Chondrocyte (in vitro differentiated cells): ENCODE results near the gene COPS4. TPM values are rescaled to one million over a fixed set of nuclear protein-coding genes. Genes with fewer than 3 reads are reported as not detected.

Source experiments
- DNase-seq: peaks from one replicate; pipeline ENCODE4 v3.0.0; 2021; ENCODE audit warnings: mixed read lengths, low spot score
- H3K27ac Mint-ChIP-seq: one replicate; pipeline ENCODE4 v1.8.0; 2021; ENCODE audit warnings: mild to moderate bottlenecking, moderate library complexity, mixed read lengths; ENCODE audit not compliant: unreplicated experiment
- H3K27me3 Mint-ChIP-seq: 2 replicates; pipeline ENCODE4 v1.8.0; 2021; ENCODE audit warnings: low read depth, mixed read lengths
- H3K36me3 Mint-ChIP-seq: 2 replicates; pipeline ENCODE4 v1.8.0; 2021; ENCODE audit warnings: low read depth, mixed read lengths
- H3K4me1 Mint-ChIP-seq: 2 replicates; pipeline ENCODE4 v1.8.0; 2021; ENCODE audit warnings: low read depth, mild to moderate bottlenecking, mixed read lengths
- H3K4me3 Mint-ChIP-seq: one replicate; pipeline ENCODE4 v1.8.0; 2021; ENCODE audit warnings: mild to moderate bottlenecking, moderate library complexity, mixed read lengths; ENCODE audit not compliant: unreplicated experiment
- H3K9me3 Mint-ChIP-seq: 2 replicates; pipeline ENCODE4 v1.8.0; 2021; ENCODE audit warnings: low read depth, mixed read lengths
- CTCF ChIP-seq: fragments of 200-600 bp; sonication (generic); IDR thresholded peaks from 2 replicates; pipeline ENCODE4 v1.5.0; 2021; ENCODE audit warnings: antibody characterized with exemption, mild to moderate bottlenecking, moderate library complexity
- total RNA-seq: library from RNA; stranded (reverse); gene quantifications from 3 replicates; pipeline ENCODE4 v1.2.1, GENCODE V29; 2021

Gene COPS4
- total RNA-seq, 1 donor from 2014 or later: 31.8 TPM

DNA sequence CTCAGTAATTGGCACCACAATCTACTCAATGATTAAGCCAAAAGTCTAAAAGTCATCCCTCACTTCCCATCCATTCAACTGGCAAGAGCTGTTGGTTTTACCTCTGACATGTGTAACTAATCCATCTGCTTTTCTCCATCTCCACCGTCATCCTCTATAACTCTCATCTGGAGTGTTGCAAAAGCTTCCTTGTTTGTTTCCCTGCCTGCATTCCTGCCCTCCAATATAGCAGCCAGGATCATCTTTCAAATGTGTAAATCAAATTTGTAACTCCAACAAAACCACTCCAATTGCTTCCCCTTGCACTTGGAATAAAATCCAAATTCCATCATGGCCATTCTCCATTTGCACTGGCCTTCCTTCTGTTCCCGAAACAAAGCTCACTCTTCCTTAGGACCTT, 83.9 kb downstream of the COPS4 start:
- no peaks in the 10 kb centered on the region for H3K4me1 Mint-ChIP-seq
- peaks cover 2% of the 10 kb centered on the region for H3K36me3 Mint-ChIP-seq
- peaks cover 9% of the 10 kb centered on the region for H3K9me3 Mint-ChIP-seq
- TF ChIP-seq CTCF: no peak
- H3K27me3 Mint-ChIP-seq: no peaks in the 10 kb centered on the region
- H3K4me3 Mint-ChIP-seq: no peak overlapping the region
- no peak for DNase-seq
- no peak overlapping the region for H3K27ac Mint-ChIP-seq

- Mint-ChIP-seq H3K36me3 (peaks cover 2% of the 10 kb centered on the region), H3K9me3 (peaks cover 9% of the 10 kb centered on the region), H3K27me3 (no peaks in the 10 kb centered on the region), H3K27ac (no peak overlapping the region), H3K4me1 (no peaks in the 10 kb centered on the region), H3K4me3 (no peak overlapping the region)
- no peak for DNase-seq
- TF ChIP-seq CTCF: no peak
Measured at GRCh38 chr4:83121246-83121645, 86.3 kb downstream of the COPS4 start.

DNA sequence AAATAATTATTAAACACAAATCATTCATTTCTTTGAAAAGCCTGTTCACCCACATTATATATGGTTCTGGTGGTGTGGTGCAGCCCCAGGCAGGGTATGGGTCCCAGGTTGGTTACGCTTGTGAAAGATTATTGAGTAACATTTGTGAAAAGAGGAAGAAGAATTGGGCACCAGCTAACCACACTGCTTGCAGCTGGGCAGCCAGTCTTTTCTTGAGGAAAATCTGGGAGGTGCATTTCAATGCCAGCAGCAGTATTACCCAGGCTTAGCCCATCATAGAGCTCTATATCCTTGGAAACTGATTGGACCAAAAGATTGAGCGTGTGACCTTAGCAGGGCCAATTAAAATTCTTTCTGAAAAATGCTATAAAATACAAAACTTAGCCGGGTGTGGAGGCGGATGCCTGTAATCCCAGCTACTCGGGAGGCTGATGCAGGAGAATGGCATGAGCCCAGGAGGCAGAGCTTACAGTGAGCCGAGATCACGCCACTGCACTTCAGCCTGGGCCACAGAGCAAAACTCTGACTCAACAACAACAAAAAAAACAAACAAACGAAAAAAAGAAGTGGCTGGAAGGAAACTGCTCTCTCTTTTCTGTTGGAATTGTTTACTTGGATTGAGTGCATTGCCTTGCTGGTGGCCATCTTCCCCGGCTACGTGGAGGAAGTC, 89.3 kb downstream of the COPS4 start:
- peaks cover 11% of the 10 kb centered on the region for H3K9me3 Mint-ChIP-seq
- H3K36me3 Mint-ChIP-seq: peaks cover 2% of the 10 kb centered on the region
- DNase-seq: no peak
- no peak overlapping the region for H3K27ac Mint-ChIP-seq
- no peaks in the 10 kb centered on the region for H3K27me3 Mint-ChIP-seq
- no peaks in the 10 kb centered on the region for H3K4me1 Mint-ChIP-seq
- H3K4me3 Mint-ChIP-seq: no peak overlapping the region
- no peak for TF ChIP-seq CTCF

Other genes starting within 250 kb of the COPS4 start
- gene SCD5, start 236.4 kb upstream of the COPS4 start, total RNA-seq: 20.6 to 25.9 TPM (median 22.6 TPM) in 3 replicates
- gene SEC31A, start 144.0 kb upstream of the COPS4 start, total RNA-seq: 406 to 470 TPM (median 421 TPM) in 3 replicates
- gene THAP9, start 134.4 kb upstream of the COPS4 start, total RNA-seq: 3.0 to 4.3 TPM (median 3.6 TPM) in 3 replicates
- gene LIN54, start 24.4 kb upstream of the COPS4 start, total RNA-seq: 12.2 to 13.3 TPM (median 12.3 TPM) in 3 replicates
- 0.51 TPM in 1 of 3 replicates, not detected in the others for gene PLAC8, start 79.5 kb downstream of the COPS4 start, total RNA-seq
- gene COQ2, start 249.6 kb downstream of the COPS4 start, total RNA-seq: 8.5 to 10.1 TPM (median 9.3 TPM) in 3 replicates